T-helper 9 cell (primary cell): ENCODE data around the gene SLC22A1.
"Not testable (repeated sequence)": the region's sequence is repeated elsewhere in the genome, so short reads cannot be mapped to it uniquely, and the experiment has no call there.

ENCODE experiments used
- DNase-seq: peaks from one replicate; pipeline ENCODE4 v3.0.0-alpha.2; 2020

The SLC22A1 gene

GRCh38 chr6:160140493-160140892 lies 18.9 kb downstream of the SLC22A1 start:
- DNase-seq: not testable (repeated sequence)

- no peak for DNase-seq
These were observed 19.5 kb downstream of the SLC22A1 start for GRCh38 chr6:160141001-160141726.

GRCh38 chr6:160142115-160142715 lies 20.6 kb downstream of the SLC22A1 start:
- DNase-seq: no peak

GRCh38 chr6:160146454-160147145 lies 25.0 kb downstream of the SLC22A1 start:
- DNase-seq: no peak

GRCh38 chr6:160147146-160147536 lies 25.5 kb downstream of the SLC22A1 start:
- DNase-seq: no peak

GRCh38 chr6:160154471-160154870 lies 32.9 kb downstream of the SLC22A1 start:
- DNase-seq: no peak

- no peak for DNase-seq
These were observed 35.2 kb downstream of the SLC22A1 start for GRCh38 chr6:160156842-160157241.

GRCh38 chr6:160160450-160160849 lies 38.8 kb downstream of the SLC22A1 start:
- no peak for DNase-seq

- no peak for DNase-seq
These were observed 39.5 kb downstream of the SLC22A1 start for GRCh38 chr6:160160929-160161646.

- DNase-seq: no peak
These were observed 40.0 kb downstream of the SLC22A1 start for GRCh38 chr6:160161647-160161986.

GRCh38 chr6:160162030-160162566 lies 40.5 kb downstream of the SLC22A1 start:
- DNase-seq: no peak

GRCh38 chr6:160163425-160163824 lies 41.8 kb downstream of the SLC22A1 start:
- DNase-seq: no peak

GRCh38 chr6:160163912-160164311 lies 42.3 kb downstream of the SLC22A1 start:
- no peak for DNase-seq

GRCh38 chr6:160165928-160166327 lies 44.3 kb downstream of the SLC22A1 start:
- DNase-seq: not testable (repeated sequence)

- DNase-seq: no peak
These were observed 46.2 kb downstream of the SLC22A1 start for GRCh38 chr6:160167604-160168399.

GRCh38 chr6:160170018-160170680 lies 48.5 kb downstream of the SLC22A1 start:
- no peak for DNase-seq

GRCh38 chr6:160172704-160173103 lies 51.1 kb downstream of the SLC22A1 start:
- no peak for DNase-seq

- DNase-seq: no peak
These were observed 52.4 kb downstream of the SLC22A1 start for GRCh38 chr6:160173806-160174527.

GRCh38 chr6:160174681-160175080 lies 53.1 kb downstream of the SLC22A1 start:
- DNase-seq: no peak

- DNase-seq: no peak
These were observed 55.6 kb downstream of the SLC22A1 start for GRCh38 chr6:160177220-160177619.

GRCh38 chr6:160178271-160178670 lies 56.7 kb downstream of the SLC22A1 start:
- DNase-seq: no peak
